Vagina (tissue), 2 donors: Measurements from ENCODE around the gene TMEM38B.

Source experiments
- CTCF ChIP-seq, 3 experiments: fragments of 450-650 bp in 2 of 3; fragments of 200-600 bp in 1 of 3; sonication (generic) in 1 of 3; IDR thresholded peaks; one replicate each; pipeline ENCODE4 v1.5.1; 2017 to 2019; ENCODE audit warnings: antibody characterized with exemption in 3 of 3, mild to moderate bottlenecking in 2 of 3, moderate library complexity in 2 of 3
- POLR2A ChIP-seq, 2 donors: fragments of 450-650 bp; IDR thresholded peaks; one replicate each; pipeline ENCODE4 v1.6.1; 2017; ENCODE audit warnings: antibody characterized with exemption in 2 of 2, mild to moderate bottlenecking in 2 of 2, moderate library complexity in 2 of 2
- POLR2AphosphoS5 ChIP-seq, 2 donors: sonication (generic); formaldehyde crosslinking; IDR thresholded peaks; one replicate each; pipeline ENCODE4 v1.9.0; 2017; ENCODE audit warnings: antibody characterized with exemption in 2 of 2, mild to moderate bottlenecking in 2 of 2, low read depth in 1 of 2; ENCODE audit not compliant: insufficient read depth in 1 of 2

GRCh38 chr9:105712297-105712696 lies 18.0 kb downstream of the TMEM38B start:
- no peak for TF ChIP-seq POLR2A (IDR thresholded peaks at IDR 0.05)
- no peak for TF ChIP-seq CTCF (IDR thresholded peaks at IDR 0.05)
- no peak for TF ChIP-seq POLR2AphosphoS5 (IDR thresholded peaks at IDR 0.05; ENCODE audit: insufficient read depth in 1 of 2, low read depth in 1 of 2)
